Left ventricle myocardium inferior (tissue), 1 donor: ENCODE data around the gene RIBC2. TPM values are rescaled to one million over a fixed set of nuclear protein-coding genes. Genes with fewer than 3 reads are reported as not detected.
"Not testable (repeated sequence)": the region's sequence is repeated elsewhere in the genome, so short reads cannot be mapped to it uniquely, and the experiment has no call there.

Experiments
- DNase-seq: peaks from one replicate; pipeline ENCODE4 v3.0.0-alpha.2; 2020
- H3K27ac ChIP-seq: fragments of 200-600 bp; replicated peaks from 2 replicates; pipeline ENCODE4 v1.8.0; 2021
- H3K27me3 ChIP-seq: fragments of 200-600 bp; 2 replicates; pipeline ENCODE4 v1.8.0; 2021; ENCODE audit warnings: low read depth
- H3K36me3 ChIP-seq: fragments of 200-600 bp; 2 replicates; pipeline ENCODE4 v1.8.0; 2021
- H3K4me1 ChIP-seq: fragments of 200-600 bp; 2 replicates; pipeline ENCODE4 v1.8.0; 2021
- H3K4me3 ChIP-seq: fragments of 200-600 bp; 2 replicates; pipeline ENCODE4 v1.8.0; 2021; ENCODE audit warnings: mild to moderate bottlenecking, moderate library complexity
- H3K9me3 ChIP-seq: fragments of 200-600 bp; replicated peaks from 2 replicates; pipeline ENCODE4 v1.8.0; 2021
- CTCF ChIP-seq: fragments of 200-600 bp; IDR thresholded peaks from 2 replicates; pipeline ENCODE4 v1.8.0; 2021; ENCODE audit warnings: antibody characterized with exemption, mild to moderate bottlenecking, borderline replicate concordance
- intact Hi-C: fragments of 100-400 bp; cut with micrococcal nuclease; formaldehyde crosslinking; loops from one replicate; pipeline ENCODE4 v1.11.0; 2022
- long read RNA-seq: library from polyadenylated mRNA; unstranded; transcript quantifications from one replicate; pipeline ENCODE4 v2.0.0, GENCODE V29; 2021
- total RNA-seq: library from RNA; stranded (reverse); fragmentation: NEBNext Ultra II Directional; extraction: Animal tissue kit (Norgen Biotek cat#: 25700); gene quantifications from one replicate; pipeline ENCODE4 v1.2.1, GENCODE V29; 2021
- donor health status: DM: no; HTN: yes; CAD: no; lungs with severe emphysema.

The RIBC2 gene
- total RNA-seq = not detected
- long read RNA-seq = 0 reads

GRCh38 chr22:45413368-45414211 lies at the start of gene RIBC2, which contains the start of gene SMC1B:
RIBC2 (plus strand) TSS chr22:45413693; CDS start chr22:45413887, 194 bp downstream.
SMC1B (minus strand) TSS chr22:45413599; CDS start chr22:45413567, 32 bp downstream.
- intact Hi-C loops = no loop called here
- Histone ChIP-seq H3K4me1 (peaks cover 14% of the 10 kb centered on the region), H3K27me3 (no peaks in the 10 kb centered on the region), H3K36me3 (no peaks in the 10 kb centered on the region), H3K9me3 (no peaks in the 10 kb centered on the region), H3K27ac (peak within 1 kb of the TSS; percentile 34), H3K4me3 (peak within 1 kb of the TSS; percentile 69)
- no peak for TF ChIP-seq CTCF
- peak; percentile 75 for DNase-seq

- H3K27ac ChIP-seq = no peak overlapping the region
- TF ChIP-seq CTCF = no peak
- H3K27me3 ChIP-seq = no peaks in the 10 kb centered on the region
- no peaks in the 10 kb centered on the region for H3K4me1 ChIP-seq
- intact Hi-C loops = no loop called here
- no peaks in the 10 kb centered on the region for H3K36me3 ChIP-seq
- no peak for DNase-seq
- H3K9me3 ChIP-seq = peaks cover 27% of the 10 kb centered on the region
- no peak overlapping the region for H3K4me3 ChIP-seq
These were observed 46.8 kb upstream of the RIBC2 start for GRCh38 chr22:45366713-45367112.

- H3K9me3 ChIP-seq, H3K4me1 ChIP-seq, H3K4me3 ChIP-seq, intact Hi-C loops, H3K27me3 ChIP-seq, H3K36me3 ChIP-seq, H3K27ac ChIP-seq, DNase-seq: not testable (repeated sequence)
These were observed 39.9 kb upstream of the RIBC2 start for GRCh38 chr22:45373592-45373991.

- Histone ChIP-seq H3K36me3 (no peaks in the 10 kb centered on the region), H3K27me3 (no peaks in the 10 kb centered on the region), H3K27ac (no peak overlapping the region), H3K4me3 (no peak overlapping the region), H3K9me3 (no peaks in the 10 kb centered on the region), H3K4me1 (no peaks in the 10 kb centered on the region)
- intact Hi-C loops = no loop called here
- no peak for DNase-seq
- no peak for TF ChIP-seq CTCF
These were observed 37.5 kb upstream of the RIBC2 start for GRCh38 chr22:45376009-45376408.

GRCh38 chr22:45376703-45377102 lies 36.8 kb upstream of the RIBC2 start:
- no peaks in the 10 kb centered on the region for H3K27me3 ChIP-seq

More at GRCh38 chr22:45376703-45377102, 36.8 kb upstream of the RIBC2 start:
- no peaks in the 10 kb centered on the region for H3K9me3 ChIP-seq
- TF ChIP-seq CTCF = no peak
- H3K4me1 ChIP-seq = no peaks in the 10 kb centered on the region
- H3K36me3 ChIP-seq = no peaks in the 10 kb centered on the region
- no peak overlapping the region for H3K4me3 ChIP-seq
- no peak overlapping the region for H3K27ac ChIP-seq
- intact Hi-C loops = no loop called here
- no peak for DNase-seq
